H1 (cell line): ENCODE data around the gene LRRC4C. TPM values are rescaled to one million over a fixed set of nuclear protein-coding genes. Genes with fewer than 3 reads are reported as not detected.

ENCODE experiments used
- CTCF ChIA-PET: fragments of 300-600 bp; sonication (Branson Sonifier 250); formaldehyde crosslinking; loops from one replicate; lab custom pipeline; 2021; ENCODE audit not compliant: partially characterized antibody; lab: Charles Lee
- POLR2A ChIA-PET: fragments of 300-600 bp; sonication (Branson Sonifier 250); formaldehyde crosslinking; loops from one replicate; lab custom pipeline; 2021; ENCODE audit warnings: inconsistent platforms; ENCODE audit not compliant: partially characterized antibody; lab: Charles Lee
- DNase-seq, 2 experiments: peaks; one replicate each; pipeline versions ENCODE4 v3.0.0 to v3.0.0-alpha.2; 2010 to 2022; ENCODE audit warnings: low spot score in 2 of 2, low read depth in 1 of 2, mixed read lengths in 1 of 2
- FAIRE-seq: peaks from 2 replicates; lab custom pipeline; 2011; peaks lifted over from hg19 to GRCh38; lab: Jason Lieb, UNC
- H2AFZ ChIP-seq: 2 replicates; pipeline ENCODE4 v1.8.1; 2012; ENCODE audit warnings: low read length, inconsistent platforms
- H2AK5ac ChIP-seq: 2 replicates; pipeline ENCODE4 v1.6.1; 2013; ENCODE audit warnings: low read depth, low read length
- H2BK120ac ChIP-seq: replicated peaks from 2 replicates; pipeline ENCODE3; 2013; ENCODE audit warnings: low read depth, low read length, inconsistent platforms
- H2BK12ac ChIP-seq: 2 replicates; pipeline ENCODE4 v1.6.1; 2013; ENCODE audit warnings: low read depth, low read length
- H2BK15ac ChIP-seq: 2 replicates; pipeline ENCODE4 v1.6.1; 2013; ENCODE audit warnings: low read length
- H2BK20ac ChIP-seq: 2 replicates; pipeline ENCODE4 v1.6.1; 2013; ENCODE audit warnings: low read length
- H2BK5ac ChIP-seq: 2 replicates; pipeline ENCODE4 v1.6.1; 2013; ENCODE audit warnings: low read depth, low read length
- H3K14ac ChIP-seq: 2 replicates; pipeline ENCODE4 v1.6.1; 2013; ENCODE audit warnings: inconsistent platforms; ENCODE audit not compliant: insufficient read length
- H3K18ac ChIP-seq: 2 replicates; pipeline ENCODE4 v1.6.1; 2013; ENCODE audit warnings: low read length; ENCODE audit errors: extremely low read depth
- H3K23ac ChIP-seq: 2 replicates; pipeline ENCODE4 v1.6.1; 2013; ENCODE audit warnings: inconsistent platforms; ENCODE audit not compliant: insufficient read length
- H3K23me2 ChIP-seq: 2 replicates; pipeline ENCODE4 v1.6.1; 2013; ENCODE audit warnings: low read depth, low read length
- H3K27ac ChIP-seq: 2 replicates; pipeline ENCODE4 v1.6.1; 2011; ENCODE audit warnings: low read depth, low read length, inconsistent platforms
- H3K27me3 ChIP-seq, 4 experiments: replicated peaks in 1 of 4; 1 replicate in 1 of 4; 2 replicates in 3 of 4; pipeline versions ENCODE4 v1.6.1 to v1.8.1; 2011 to 2013; ENCODE audit warnings: low read length in 3 of 4, mild to moderate bottlenecking in 3 of 4, inconsistent platforms in 2 of 4, mixed read lengths in 2 of 4, moderate library complexity in 1 of 4; ENCODE audit not compliant: control insufficient read depth in 3 of 4, insufficient read depth in 3 of 4; ENCODE audit errors: extremely low read depth in 1 of 4
- H3K36me3 ChIP-seq, 4 experiments: 2 replicates each; pipeline versions ENCODE4 v1.6.1 to v1.8.1; 2011 to 2013; ENCODE audit warnings: mild to moderate bottlenecking in 4 of 4, low read length in 3 of 4, moderate library complexity in 2 of 4, control low read depth in 1 of 4, inconsistent platforms in 1 of 4; ENCODE audit not compliant: insufficient read depth in 4 of 4, control insufficient read depth in 2 of 4
- H3K4ac ChIP-seq: replicated peaks from 2 replicates; pipeline ENCODE3; 2013; ENCODE audit warnings: low read length, low read depth, mixed read lengths, inconsistent platforms; ENCODE audit not compliant: insufficient read length
- H3K4me1 ChIP-seq, 4 experiments: replicated peaks in 1 of 4; 1 replicate in 1 of 4; 2 replicates in 3 of 4; pipeline versions ENCODE4 v1.6.1 to v1.8.1; 2011 to 2013; ENCODE audit warnings: low read length in 3 of 4, inconsistent platforms in 2 of 4, mixed read lengths in 1 of 4; ENCODE audit not compliant: insufficient read depth in 4 of 4, control insufficient read depth in 3 of 4
- H3K4me2 ChIP-seq, 2 experiments: 2 replicates each; pipeline versions ENCODE4 v1.6.1 to v1.8.1; 2011 to 2013; ENCODE audit warnings: low read depth in 2 of 2, low read length in 2 of 2, control low read depth in 1 of 2, inconsistent platforms in 1 of 2, mild to moderate bottlenecking in 1 of 2; ENCODE audit not compliant: insufficient read depth in 1 of 2
- H3K4me3 ChIP-seq, 4 experiments: fragments of 200-600, 300-600 bp in 1 of 4; sonication (generic), shearing (Covaris generic), sonication (Bioruptor Twin) in 1 of 4; 2 replicates each; pipeline versions ENCODE4 v1.5.1 to v1.8.1; 2011 to 2016; ENCODE audit warnings: low read length in 4 of 4, low read depth in 3 of 4, control low read depth in 2 of 4, inconsistent platforms in 2 of 4, mild to moderate bottlenecking in 2 of 4, mixed read lengths in 1 of 4, moderate library complexity in 1 of 4; ENCODE audit not compliant: insufficient read depth in 2 of 4; ENCODE audit errors: extremely low read depth in 1 of 4
- H3K56ac ChIP-seq: replicated peaks from 2 replicates; pipeline ENCODE3; 2013; ENCODE audit warnings: low read depth, mild to moderate bottlenecking, mixed read lengths, low read length, inconsistent platforms; ENCODE audit not compliant: insufficient read length
- H3K79me1 ChIP-seq: 2 replicates; pipeline ENCODE4 v1.6.1; 2013; ENCODE audit warnings: low read depth, low read length, control low read depth
- H3K79me2 ChIP-seq, 2 experiments: 2 replicates each; pipeline versions ENCODE4 v1.6.1 to v1.8.1; 2012 to 2013; ENCODE audit warnings: low read length in 2 of 2, mild to moderate bottlenecking in 2 of 2, inconsistent platforms in 1 of 2; ENCODE audit not compliant: insufficient read depth in 2 of 2, control insufficient read depth in 1 of 2
- H3K9ac ChIP-seq, 4 experiments: replicated peaks in 1 of 4; 1 replicate in 1 of 4; 2 replicates in 3 of 4; pipeline versions ENCODE4 v1.6.1 to v1.8.1; 2011 to 2013; ENCODE audit warnings: low read depth in 3 of 4, low read length in 3 of 4, control low read depth in 2 of 4, mild to moderate bottlenecking in 2 of 4, moderate library complexity in 2 of 4, inconsistent platforms in 1 of 4; ENCODE audit errors: extremely low read depth in 1 of 4
- H3K9me3 ChIP-seq, 2 experiments: 2 replicates each; pipeline versions ENCODE4 v1.6.1 to v1.8.1; 2012 to 2013; ENCODE audit warnings: mild to moderate bottlenecking in 2 of 2, moderate library complexity in 2 of 2, control low read depth in 1 of 2, inconsistent platforms in 1 of 2, low read depth in 1 of 2, low read length in 1 of 2, mixed read lengths in 1 of 2; ENCODE audit not compliant: insufficient read depth in 2 of 2
- H4K20me1 ChIP-seq, 2 experiments: replicated peaks in 1 of 2; 2 replicates each; pipeline versions ENCODE3 to v1.8.1; 2011 to 2013; ENCODE audit warnings: inconsistent platforms in 2 of 2, low read length in 2 of 2, mild to moderate bottlenecking in 1 of 2; ENCODE audit not compliant: insufficient read depth in 2 of 2, control insufficient read depth in 1 of 2
- H4K5ac ChIP-seq: 2 replicates; pipeline ENCODE4 v1.6.1; 2013; ENCODE audit warnings: low read length, low read depth, mixed read lengths, inconsistent platforms; ENCODE audit not compliant: insufficient read length
- H4K8ac ChIP-seq: 2 replicates; pipeline ENCODE4 v1.8.0; 2013; ENCODE audit warnings: mild to moderate bottlenecking, moderate library complexity, low read length, inconsistent platforms; ENCODE audit not compliant: insufficient read depth; ENCODE audit errors: extremely low read depth
- H4K91ac ChIP-seq: replicated peaks from 2 replicates; pipeline ENCODE3; 2013; ENCODE audit warnings: low read length, mixed read lengths, inconsistent platforms; ENCODE audit not compliant: insufficient read length
- ATF3 ChIP-seq: IDR thresholded peaks from 2 replicates; pipeline ENCODE4 v1.6.1; 2011; ENCODE audit warnings: low read depth, mild to moderate bottlenecking, low read length; ENCODE audit not compliant: insufficient read depth
- CBX5 ChIP-seq: fragments of 300-800, 300-1000 bp; sonication (generic); IDR thresholded peaks from 2 replicates; pipeline ENCODE4 v1.7.1; 2016; ENCODE audit warnings: antibody characterized with exemption, low read length, low read depth
- CEBPB ChIP-seq: IDR thresholded peaks from 2 replicates; pipeline ENCODE4 v1.6.1; 2012; ENCODE audit warnings: low read depth, low read length
- EP300 ChIP-seq, 2 experiments: IDR thresholded peaks; 1 replicate in 1 of 2; 2 replicates in 1 of 2; pipeline ENCODE4 v1.6.1; 2011 to 2012; ENCODE audit warnings: low read depth in 2 of 2, low read length in 2 of 2, mild to moderate bottlenecking in 2 of 2, borderline replicate concordance in 1 of 2, inconsistent platforms in 1 of 2, moderate library complexity in 1 of 2
- JUN ChIP-seq: IDR thresholded peaks from 2 replicates; pipeline ENCODE4 v1.6.1; 2011; ENCODE audit warnings: low read depth, mild to moderate bottlenecking, improper control_type of control experiment, low read length
- JUND ChIP-seq: IDR thresholded peaks from 2 replicates; pipeline ENCODE4 v1.6.1; 2011; ENCODE audit warnings: mild to moderate bottlenecking, improper control_type of control experiment, low read length
- MAX ChIP-seq: IDR thresholded peaks from 2 replicates; pipeline ENCODE4 v1.6.1; 2012; ENCODE audit warnings: inconsistent platforms
- POU5F1 ChIP-seq: IDR thresholded peaks from 2 replicates; pipeline ENCODE4 v1.6.1; 2011; ENCODE audit warnings: low read depth, mild to moderate bottlenecking, low read length, moderate library complexity
- SIN3A ChIP-seq, 2 experiments: IDR thresholded peaks in 1 of 2; conservative IDR thresholded peaks in 1 of 2; 2 replicates each; pipeline ENCODE4 v1.6.1; 2011 to 2012; ENCODE audit warnings: low read length in 2 of 2, improper control_type of control experiment in 1 of 2, low read depth in 1 of 2, mild to moderate bottlenecking in 1 of 2
- SRF ChIP-seq: IDR thresholded peaks from 2 replicates; pipeline ENCODE4 v1.6.1; 2011; ENCODE audit warnings: mild to moderate bottlenecking, low read depth, low read length, moderate library complexity
- WGBS, 2 experiments: shearing (Covaris generic) in 1 of 2; methylation state at CpG; one replicate each; pipeline versions ENCODE4 v1.1.6 to v1.1.7; 2013 to 2015; ENCODE audit warnings: low lambda C conversion rate in 2 of 2, mixed read lengths in 2 of 2, inconsistent platforms in 1 of 2, low coverage in 1 of 2, missing lambda C conversion rate in 1 of 2; ENCODE audit not compliant: insufficient replicate concordance in 2 of 2, insufficient coverage in 1 of 2, insufficient read length in 1 of 2; ENCODE audit errors: extremely low coverage in 1 of 2, missing lambda C conversion rate in 1 of 2; 5-methylcytosine and 5-hydroxymethylcytosine counted together
- polyA plus RNA-seq, 7 experiments: library from polyadenylated mRNA; depleted of rRNA in 3 of 7; stranded (reverse) in 5 of 7; unstranded in 2 of 7; fragments of >200 nt in 5 of 7; fragments of 200-250 nt in 2 of 7; gene quantifications; 1 replicate in 5 of 7; 2 replicates in 1 of 7; 4 replicates in 1 of 7; pipeline versions ENCODE4 v1.2.1 to v1.2.3, GENCODE V29; 2011 to 2013; ENCODE audit warnings: missing spikeins in 2 of 7, mixed read lengths in 2 of 7
- total RNA-seq: library from RNA; stranded (reverse); fragmentation: NEBNext Ultra II Directional; extraction: Animal tissue kit (Norgen Biotek cat#: 25700); gene quantifications from 2 replicates; pipeline ENCODE4 v1.2.1, GENCODE V29; 2021

LRRC4C gene
- total and polyA plus RNA-seq, 2 of the 8 experiments (the other 6 are each of a cell fraction or from before 2014, with no cell fraction given), result 0.23 to 2.2 TPM

GRCh38 chr11:40321537-40321936 is 1137.9 kb downstream of the LRRC4C start:
- no peak overlapping the region for H3K18ac ChIP-seq
- no peaks in the 10 kb centered on the region for H3K9me3 ChIP-seq
- no peak overlapping the region for H3K4me2 ChIP-seq
- WGBS, 2 experiments, result 92% methylated on average over 1 of the region's 1 CpG; no CpG with 5 or more reads in 1 of the 2 experiments
- no peak overlapping the region for H3K9ac ChIP-seq
- H2BK15ac ChIP-seq, result no peak overlapping the region
- H4K91ac ChIP-seq, result no peak overlapping the region
- H3K56ac ChIP-seq, result no peak overlapping the region
- no peak overlapping the region for H2BK12ac ChIP-seq
- H3K4ac ChIP-seq, result no peak overlapping the region
- no peaks in the 10 kb centered on the region for H3K4me1 ChIP-seq
- H3K79me2 ChIP-seq, result no peaks in the 10 kb centered on the region
- TF ChIP-seq POU5F1 (no peak), JUN (no peak), SIN3A (conservative IDR thresholded peaks at IDR 0.05 in 1 of 2, IDR thresholded peaks at IDR 0.05 in 1 of 2; ENCODE audit: low read depth in 1 of 2, low read length in 2 of 2) (no peak), JUND (no peak), ATF3 (no peak), SRF (no peak), CBX5 (no peak), CEBPB (no peak), MAX (no peak), EP300 (IDR thresholded peaks at IDR 0.05; ENCODE audit: borderline replicate concordance in 1 of 2, low read depth in 2 of 2, low read length in 2 of 2) (no peak)
- TF ChIP-seq, all 59 proteins: peak for 0
- no peak overlapping the region for H2BK120ac ChIP-seq
- H3K23ac ChIP-seq, result no peak overlapping the region
- no peaks in the 10 kb centered on the region for H3K79me1 ChIP-seq
- no peak overlapping the region for H2AFZ ChIP-seq
- H2BK20ac ChIP-seq, result no peak overlapping the region
- H3K27me3 ChIP-seq, result no peaks in the 10 kb centered on the region
- H3K27ac ChIP-seq, result no peak overlapping the region
- H4K8ac ChIP-seq, result no peak overlapping the region
- ChIA-PET POLR2A (no interaction called here), CTCF (interaction anchor here (1.0 to 1.9 kb wide), 2 partner anchors 27 to 361 kb away, joined by 3 to 8 read pairs; no protein-coding TSS in a partner anchor)
- H2AK5ac ChIP-seq, result no peak overlapping the region
- no peak overlapping the region for H3K14ac ChIP-seq
- H4K20me1 ChIP-seq, result no peaks in the 10 kb centered on the region
- no peak overlapping the region for H4K5ac ChIP-seq
- no peak for FAIRE-seq
- H2BK5ac ChIP-seq, result no peak overlapping the region
- DNase-seq, result no peak
- H3K23me2 ChIP-seq, result no peaks in the 10 kb centered on the region
- no peak overlapping the region for H3K4me3 ChIP-seq
- H3K36me3 ChIP-seq, result no peaks in the 10 kb centered on the region
